Central memory CD4-positive, alpha-beta T cell (primary cell): ENCODE results near the gene EPHA7.

ENCODE experiments used
- DNase-seq: peaks from one replicate; pipeline ENCODE4 v3.0.0; 2022

Gene EPHA7

GRCh38 chr6:93392797-93393196 is 26.6 kb downstream of the EPHA7 start:
- DNase-seq = no peak

- DNase-seq = no peak
Observed at GRCh38 chr6:93391965-93392364, 27.4 kb downstream of the EPHA7 start.

GRCh38 chr6:93389192-93389591 is 30.2 kb downstream of the EPHA7 start:
- no peak for DNase-seq

- DNase-seq = no peak
Observed at GRCh38 chr6:93388070-93388469, 31.3 kb downstream of the EPHA7 start.

- DNase-seq = no peak
Observed at GRCh38 chr6:93376026-93376540, 43.3 kb downstream of the EPHA7 start.

GRCh38 chr6:93373445-93373844 is 45.9 kb downstream of the EPHA7 start:
- no peak for DNase-seq

- DNase-seq = no peak
Observed at GRCh38 chr6:93371756-93372155, 47.6 kb downstream of the EPHA7 start.

- no peak for DNase-seq
Observed at GRCh38 chr6:93369586-93370134, 49.7 kb downstream of the EPHA7 start.

GRCh38 chr6:93366506-93366905 is 52.9 kb downstream of the EPHA7 start:
- DNase-seq = no peak

- DNase-seq = no peak
Observed at GRCh38 chr6:93365445-93365844, 53.9 kb downstream of the EPHA7 start.

- DNase-seq = no peak
Observed at GRCh38 chr6:93358435-93358834, 60.9 kb downstream of the EPHA7 start.

- DNase-seq = no peak
Observed at GRCh38 chr6:93352604-93353003, 66.8 kb downstream of the EPHA7 start.

- no peak for DNase-seq
Observed at GRCh38 chr6:93351222-93351621, 68.1 kb downstream of the EPHA7 start.

GRCh38 chr6:93350774-93351173 is 68.6 kb downstream of the EPHA7 start:
- DNase-seq = no peak

GRCh38 chr6:93344333-93344835 is 75.0 kb downstream of the EPHA7 start:
- no peak for DNase-seq

GRCh38 chr6:93343476-93343875 is 75.9 kb downstream of the EPHA7 start:
- no peak for DNase-seq

GRCh38 chr6:93341900-93342613 is 77.3 kb downstream of the EPHA7 start:
- no peak for DNase-seq

GRCh38 chr6:93337772-93338394 is 81.5 kb downstream of the EPHA7 start:
- no peak for DNase-seq

GRCh38 chr6:93337014-93337413 is 82.3 kb downstream of the EPHA7 start:
- DNase-seq = no peak

- no peak for DNase-seq
Observed at GRCh38 chr6:93329301-93330000, 89.9 kb downstream of the EPHA7 start.

GRCh38 chr6:93327857-93328256 is 91.5 kb downstream of the EPHA7 start:
- DNase-seq = no peak

- DNase-seq = no peak
Observed at GRCh38 chr6:93325761-93326160, 93.6 kb downstream of the EPHA7 start.

GRCh38 chr6:93323630-93324029 is 95.7 kb downstream of the EPHA7 start:
- DNase-seq = no peak
